GM12801 (cell line): ENCODE measurements around the gene PACSIN1.

Source experiments
- CTCF ChIP-seq: IDR thresholded peaks from one replicate; pipeline ENCODE4 v1.5.1; 2011; ENCODE audit warnings: control low read depth; ENCODE audit not compliant: insufficient read length; ENCODE audit errors: extremely low read depth

PACSIN1 gene

GRCh38 chr6:34572021-34572420, 106.1 kb downstream of the PACSIN1 start:
- no peak for TF ChIP-seq CTCF

GRCh38 chr6:34572585-34572984, 106.7 kb downstream of the PACSIN1 start:
- TF ChIP-seq CTCF, result no peak

- no peak for TF ChIP-seq CTCF
Measured at GRCh38 chr6:34573567-34574183, 107.8 kb downstream of the PACSIN1 start.

GRCh38 chr6:34574647-34575293, 108.9 kb downstream of the PACSIN1 start:
- no peak for TF ChIP-seq CTCF

- TF ChIP-seq CTCF, result no peak
Measured at GRCh38 chr6:34575326-34575725, 109.5 kb downstream of the PACSIN1 start.

GRCh38 chr6:34576286-34576955, 110.5 kb downstream of the PACSIN1 start:
- TF ChIP-seq CTCF, result no peak

- no peak for TF ChIP-seq CTCF
Measured at GRCh38 chr6:34578445-34579262, 112.8 kb downstream of the PACSIN1 start.
